Adipocyte (in vitro differentiated cells): Measurements from ENCODE around the gene RERE.

ENCODE experiments used
- DNase-seq: peaks from one replicate; pipeline ENCODE4 v3.0.0-alpha.2; 2015; ENCODE audit warnings: low read depth
- H3K27me3 ChIP-seq: replicated peaks from 2 replicates; pipeline ENCODE4 v1.7.0; 2013; ENCODE audit warnings: mild to moderate bottlenecking, low read length, moderate library complexity; ENCODE audit not compliant: control insufficient read depth, insufficient read depth
- H3K36me3 ChIP-seq: 2 replicates; pipeline ENCODE4 v1.7.0; 2013; ENCODE audit warnings: low read length, mild to moderate bottlenecking, moderate library complexity; ENCODE audit not compliant: control insufficient read depth, insufficient read depth, severe bottlenecking
- H3K4me1 ChIP-seq: 2 replicates; pipeline ENCODE4 v1.7.0; 2013; ENCODE audit warnings: mild to moderate bottlenecking, low read length, moderate library complexity; ENCODE audit not compliant: control insufficient read depth, insufficient read depth
- H3K4me3 ChIP-seq: 2 replicates; pipeline ENCODE4 v1.7.0; 2013; ENCODE audit warnings: mild to moderate bottlenecking, low read length, moderate library complexity
- H3K9ac ChIP-seq: 2 replicates; pipeline ENCODE4 v1.7.0; 2013; ENCODE audit warnings: mild to moderate bottlenecking, low read length, moderate library complexity
- H3K9me3 ChIP-seq: 2 replicates; pipeline ENCODE4 v1.7.0; 2013; ENCODE audit warnings: mild to moderate bottlenecking, low read length, moderate library complexity; ENCODE audit not compliant: control insufficient read depth

Gene RERE

DNA sequence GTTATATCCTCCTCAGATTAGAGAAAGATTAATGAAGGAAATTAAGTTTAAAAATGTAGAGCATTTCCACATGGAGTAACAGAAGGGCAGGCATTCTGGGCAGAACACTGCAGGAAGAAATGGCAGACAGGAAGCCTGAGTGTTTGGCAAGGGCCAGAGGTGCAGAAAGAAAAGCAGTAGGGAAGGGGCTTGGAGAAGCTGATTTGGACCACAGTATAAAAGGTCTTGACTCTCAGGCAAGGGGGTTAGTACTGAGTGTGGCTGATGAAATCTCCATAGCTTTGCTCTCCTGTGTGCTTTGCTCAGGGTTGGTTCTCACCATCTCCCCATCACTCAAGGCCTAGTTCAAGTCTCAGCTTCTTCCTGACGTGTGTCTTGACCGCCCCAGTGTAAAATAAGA lies 419.4 kb downstream of the RERE start:
- peak overlapping the region; percentile 76 for H3K9ac ChIP-seq
- H3K4me1 ChIP-seq, result peaks cover 55% of the 10 kb centered on the region
- peak overlapping the region; percentile 56 for H3K4me3 ChIP-seq
- no peak for DNase-seq
- no peaks in the 10 kb centered on the region for H3K9me3 ChIP-seq
- peaks cover 69% of the 10 kb centered on the region for H3K36me3 ChIP-seq
- H3K27me3 ChIP-seq, result no peaks in the 10 kb centered on the region

DNA sequence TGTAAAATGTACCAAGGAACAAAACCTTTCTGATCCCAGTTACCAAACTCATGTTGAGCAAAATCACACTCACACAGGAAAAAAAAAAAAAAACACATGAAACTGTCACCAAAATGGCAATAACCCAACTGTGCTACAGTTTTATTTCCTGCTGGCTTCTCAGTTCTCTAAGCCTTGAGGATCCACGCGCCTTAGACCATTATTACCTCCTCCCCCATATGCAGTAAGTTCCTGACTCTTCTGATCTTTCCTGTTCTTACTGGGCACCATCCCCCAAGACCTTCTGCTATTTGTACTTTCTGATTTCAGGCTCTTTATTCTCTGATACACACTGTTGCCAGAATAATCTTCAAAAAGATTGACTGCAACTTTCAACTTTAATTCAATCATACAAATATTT lies 419.9 kb downstream of the RERE start:
- DNase-seq, result no peak
- Histone ChIP-seq H3K36me3 (peaks cover 71% of the 10 kb centered on the region), H3K9ac (peak overlapping the region; percentile 76), H3K9me3 (no peaks in the 10 kb centered on the region), H3K4me1 (peaks cover 61% of the 10 kb centered on the region), H3K4me3 (peak overlapping the region; percentile 56), H3K27me3 (no peaks in the 10 kb centered on the region)

DNA sequence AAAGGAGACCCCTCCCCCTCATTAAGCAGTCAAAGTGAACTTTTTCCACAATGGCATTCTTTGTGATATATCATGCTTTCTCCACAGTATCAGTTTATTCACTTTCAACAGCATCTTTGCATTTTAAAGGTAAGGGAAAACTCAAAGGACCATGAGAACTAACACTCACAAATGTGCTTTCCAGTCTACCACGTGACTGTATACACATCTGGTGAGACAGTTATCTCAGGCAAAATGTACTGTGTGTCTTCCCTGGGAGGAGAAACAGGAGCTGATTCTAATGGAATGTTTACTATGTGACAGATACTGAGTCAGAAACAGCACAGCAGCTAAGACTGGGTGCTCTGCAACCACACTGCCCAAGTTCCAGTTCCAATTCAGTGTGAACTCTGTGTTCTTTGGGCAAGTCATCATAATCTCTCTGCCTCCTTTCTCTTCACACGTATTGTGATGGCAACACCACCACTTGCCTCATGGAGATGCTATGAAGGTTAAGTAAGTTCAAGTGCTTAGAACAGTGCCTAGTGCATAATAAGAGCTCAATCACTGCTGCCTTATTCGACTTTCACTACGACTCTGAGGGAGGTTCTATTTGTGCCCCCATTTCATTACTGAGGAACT lies 420.5 kb downstream of the RERE start:
- H3K36me3 ChIP-seq, result peaks cover 68% of the 10 kb centered on the region
- peak; percentile 80 for DNase-seq

DNA sequence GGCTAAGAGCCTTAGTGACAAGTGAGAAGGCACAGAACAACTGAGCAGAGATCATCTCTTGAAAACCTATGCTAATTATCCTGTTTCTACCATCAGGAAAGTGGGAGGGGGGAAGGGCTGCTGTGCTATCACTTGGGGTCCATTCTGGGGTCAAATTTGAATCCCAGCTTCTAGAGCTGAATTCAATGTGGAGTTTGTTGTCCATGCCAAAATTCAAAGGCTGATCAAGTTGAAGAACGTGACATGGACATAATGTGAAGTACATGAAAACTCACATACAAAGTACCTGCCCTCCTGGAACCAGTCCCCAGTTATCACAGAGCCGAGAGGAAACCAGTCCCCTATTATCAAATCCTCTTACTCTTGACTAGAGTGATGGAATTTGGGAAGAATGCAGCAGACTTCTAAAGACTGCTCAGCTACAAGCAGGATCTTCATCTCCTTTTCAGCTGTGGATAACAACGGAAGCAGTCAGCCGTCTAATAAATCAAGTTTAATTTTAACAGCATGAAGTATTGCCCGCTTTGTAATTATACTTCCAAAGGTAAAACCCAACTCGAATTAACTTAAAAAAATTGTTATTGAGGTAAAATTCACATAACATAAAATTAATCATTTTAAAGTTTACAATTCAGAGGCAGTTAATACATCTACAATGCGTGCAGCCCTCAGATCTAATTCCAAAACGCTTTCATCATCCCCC lies 421.2 kb downstream of the RERE start:
- Histone ChIP-seq H3K9ac (peak overlapping the region; percentile 80), H3K27me3 (no peaks in the 10 kb centered on the region), H3K4me1 (peaks cover 74% of the 10 kb centered on the region), H3K4me3 (peak overlapping the region; percentile 30), H3K36me3 (peaks cover 65% of the 10 kb centered on the region), H3K9me3 (no peaks in the 10 kb centered on the region)
- peak; percentile 31 for DNase-seq

More for the DNA sequence above, 420.5 kb downstream of the RERE start:
- H3K9ac ChIP-seq, result peak overlapping the region; percentile 80
- H3K9me3 ChIP-seq, result no peaks in the 10 kb centered on the region
- no peaks in the 10 kb centered on the region for H3K27me3 ChIP-seq
- H3K4me3 ChIP-seq, result peak overlapping the region; percentile 56
- peaks cover 67% of the 10 kb centered on the region for H3K4me1 ChIP-seq

DNA sequence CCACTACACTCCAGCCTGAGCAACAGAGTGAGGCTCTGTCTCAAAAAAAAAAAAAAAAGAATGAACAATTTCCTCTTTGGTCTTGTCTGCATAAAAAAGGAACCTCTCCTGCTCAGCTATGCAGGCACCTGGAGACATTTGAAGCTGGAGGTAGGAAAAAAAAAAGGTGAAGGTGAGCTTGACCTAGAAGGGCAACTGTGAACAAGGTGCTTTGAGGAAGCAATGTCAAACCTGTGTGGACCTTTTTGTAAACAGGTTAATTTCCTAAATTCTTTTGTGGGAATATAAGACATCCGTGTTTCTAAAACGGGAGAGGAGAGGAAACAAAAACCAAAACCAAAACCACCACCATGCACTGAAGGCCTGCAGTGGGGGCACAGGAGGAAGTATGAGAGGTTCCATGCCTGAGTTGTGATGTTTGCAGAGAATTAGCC lies 422.0 kb downstream of the RERE start:
- Histone ChIP-seq H3K36me3 (peaks cover 66% of the 10 kb centered on the region), H3K9me3 (no peaks in the 10 kb centered on the region), H3K4me1 (peaks cover 75% of the 10 kb centered on the region), H3K27me3 (no peaks in the 10 kb centered on the region), H3K9ac (peak overlapping the region; percentile 80), H3K4me3 (no peak overlapping the region)
- DNase-seq, result no peak

DNA sequence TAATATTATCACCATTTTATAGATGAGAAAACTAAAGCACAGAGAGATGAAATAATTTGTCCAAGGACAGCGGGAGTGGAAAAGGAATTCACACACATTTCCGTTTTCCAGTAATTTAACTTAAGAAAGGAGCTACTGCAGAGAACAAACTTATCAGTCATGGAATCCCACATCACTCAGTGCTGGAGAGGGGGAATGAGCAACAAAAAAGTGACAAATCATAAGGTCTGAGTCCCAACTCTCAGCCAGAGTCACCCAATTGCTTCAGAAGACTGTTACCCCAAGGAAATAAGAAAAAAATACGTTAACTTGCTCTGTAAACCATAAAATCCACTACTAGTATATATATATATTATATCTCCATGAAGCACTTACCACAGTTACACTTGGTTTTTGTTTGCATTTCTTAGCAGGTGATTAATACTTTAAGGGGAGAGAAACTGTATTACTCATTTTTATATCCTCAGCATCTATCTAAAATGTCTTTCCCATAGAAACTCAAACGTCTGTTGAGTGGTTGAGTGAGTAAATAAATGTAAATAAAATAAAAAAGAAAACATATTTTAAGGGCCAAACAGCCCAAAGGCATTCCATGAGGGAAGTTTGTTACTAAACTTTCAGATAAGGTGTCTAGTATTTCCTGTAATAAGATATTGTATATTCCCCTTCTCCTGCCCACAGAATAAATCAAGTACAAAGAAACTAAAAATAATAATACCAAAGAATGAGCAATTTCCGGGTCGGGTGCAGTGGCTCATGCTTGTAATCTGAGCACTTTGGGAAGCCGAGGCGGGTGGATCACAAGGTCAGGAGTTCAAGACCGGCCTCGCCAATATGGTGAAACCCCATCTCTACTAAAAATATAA lies 422.8 kb downstream of the RERE start:
- no peaks in the 10 kb centered on the region for H3K9me3 ChIP-seq
- H3K4me3 ChIP-seq, result no peak overlapping the region
- H3K4me1 ChIP-seq, result peaks cover 75% of the 10 kb centered on the region
- H3K36me3 ChIP-seq, result peaks cover 65% of the 10 kb centered on the region
- no peaks in the 10 kb centered on the region for H3K27me3 ChIP-seq
- no peak overlapping the region for H3K9ac ChIP-seq
- peak; percentile 69 for DNase-seq

DNA sequence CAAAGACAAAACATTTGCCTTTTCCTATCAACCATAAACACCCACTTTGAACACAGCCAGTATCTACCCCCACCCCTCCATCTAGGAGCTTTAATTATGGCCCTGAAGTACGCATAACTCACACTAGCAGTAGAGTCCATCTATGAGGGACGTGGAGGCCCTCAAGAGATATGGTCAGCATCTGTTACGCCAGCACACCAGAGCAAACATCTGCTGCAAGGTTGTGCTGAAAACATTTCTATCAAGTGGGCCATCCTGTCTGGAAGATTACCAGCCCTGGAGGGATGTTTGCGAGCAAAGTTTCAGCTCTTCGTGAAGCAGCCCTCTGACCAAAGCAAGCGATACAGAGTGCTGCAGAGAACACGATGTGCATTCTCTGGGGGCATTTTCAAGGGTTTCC lies 424.9 kb downstream of the RERE start:
- H3K9me3 ChIP-seq, result no peaks in the 10 kb centered on the region

DNA sequence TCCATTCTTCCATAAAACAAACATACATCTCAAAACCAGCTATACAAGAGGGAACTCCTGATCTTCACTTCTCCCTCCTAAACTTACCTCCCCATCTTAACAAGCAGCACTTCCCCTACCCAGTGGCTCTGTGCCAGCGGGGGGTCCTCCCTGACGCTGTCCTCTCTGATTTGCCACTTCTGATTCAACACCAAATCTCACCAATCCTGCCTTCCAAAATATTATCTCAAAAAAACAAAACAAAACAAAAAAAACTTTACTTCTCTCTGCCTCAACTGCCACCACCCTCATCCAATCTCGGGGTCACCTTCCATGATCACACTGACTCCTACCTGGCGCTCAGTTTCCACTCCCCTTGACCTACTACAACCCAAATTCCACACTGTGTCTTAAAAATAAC lies 426.7 kb downstream of the RERE start:
- Histone ChIP-seq H3K4me1 (peaks cover 56% of the 10 kb centered on the region), H3K4me3 (no peak overlapping the region), H3K36me3 (peaks cover 62% of the 10 kb centered on the region), H3K27me3 (no peaks in the 10 kb centered on the region), H3K9me3 (no peaks in the 10 kb centered on the region), H3K9ac (no peak overlapping the region)
- DNase-seq, result no peak

More for the DNA sequence above, 424.9 kb downstream of the RERE start:
- Histone ChIP-seq H3K9ac (peak overlapping the region; percentile 18), H3K4me3 (no peak overlapping the region), H3K4me1 (peaks cover 58% of the 10 kb centered on the region), H3K36me3 (peaks cover 65% of the 10 kb centered on the region), H3K27me3 (no peaks in the 10 kb centered on the region)
- DNase-seq, result no peak

DNA sequence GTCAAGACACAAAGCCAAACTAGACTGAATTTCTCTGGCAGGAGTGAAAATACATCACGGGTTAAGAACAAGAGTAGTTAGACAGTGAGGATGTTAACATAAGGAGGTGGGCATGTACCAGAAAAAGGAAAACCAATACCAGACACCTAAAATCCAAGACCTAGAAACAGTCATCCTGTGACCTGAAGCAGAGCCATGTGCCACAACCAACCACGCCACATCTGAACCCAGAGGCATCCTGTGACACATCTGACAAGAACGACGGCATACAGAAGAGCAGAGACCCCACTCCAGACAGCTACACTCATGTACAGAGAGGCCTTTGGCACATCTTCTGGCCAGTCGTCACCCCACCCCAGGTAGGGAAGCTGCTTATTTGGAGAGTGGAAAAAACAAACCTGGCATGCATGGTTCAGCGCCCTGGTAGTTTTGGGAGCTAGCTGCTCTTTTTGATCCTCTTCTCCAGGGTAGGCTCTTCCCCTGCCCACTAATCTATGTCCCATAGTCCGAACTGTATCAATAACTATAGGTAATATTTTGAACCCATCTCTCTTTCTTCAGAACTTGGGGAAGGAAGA lies 427.4 kb downstream of the RERE start:
- Histone ChIP-seq H3K27me3 (no peaks in the 10 kb centered on the region), H3K36me3 (peaks cover 62% of the 10 kb centered on the region)
- DNase-seq, result no peak

DNA sequence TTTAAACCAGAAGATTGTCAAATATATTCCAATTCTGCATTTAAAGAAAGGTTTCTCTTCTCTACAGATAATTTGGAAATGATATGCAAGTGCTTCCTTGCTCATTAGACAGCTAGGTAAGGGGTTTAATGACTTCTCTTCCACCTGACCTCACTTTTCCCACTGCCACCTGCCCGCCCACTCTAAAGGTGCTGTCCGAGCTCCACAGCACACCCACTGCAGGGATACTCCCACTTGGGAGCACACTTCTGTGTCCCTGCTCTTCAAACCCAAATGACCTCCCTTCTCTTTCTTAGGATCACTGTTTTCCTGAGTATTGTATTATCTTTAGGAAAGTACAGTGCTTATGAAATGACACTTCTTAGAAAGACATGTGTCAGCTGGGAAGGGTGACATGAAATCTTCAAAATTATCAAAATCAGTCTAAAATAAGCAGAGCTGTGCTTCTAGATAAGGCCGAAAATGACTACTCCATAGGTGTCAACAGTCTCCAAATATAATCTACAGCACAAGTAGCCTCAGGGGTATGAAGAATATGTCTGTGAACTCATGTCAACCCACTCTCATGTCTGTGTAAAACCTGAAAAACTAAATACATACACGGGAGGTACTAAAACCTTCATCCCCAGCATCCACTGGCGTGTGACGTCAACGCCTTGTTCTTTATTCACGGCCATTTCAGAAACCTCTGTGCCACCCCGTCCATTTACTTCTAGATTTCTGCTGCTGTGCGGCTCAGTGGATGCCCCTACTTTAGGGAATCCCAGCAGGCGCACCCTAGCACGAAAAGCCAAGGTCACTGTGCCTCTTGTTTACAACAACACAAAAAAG lies 428.5 kb downstream of the RERE start:
- no peak for DNase-seq
- Histone ChIP-seq H3K4me1 (peaks cover 48% of the 10 kb centered on the region), H3K27me3 (no peaks in the 10 kb centered on the region), H3K9ac (no peak overlapping the region), H3K4me3 (no peak overlapping the region), H3K36me3 (peaks cover 64% of the 10 kb centered on the region), H3K9me3 (no peaks in the 10 kb centered on the region)

More for the DNA sequence above, 427.4 kb downstream of the RERE start:
- H3K9me3 ChIP-seq, result no peaks in the 10 kb centered on the region
- H3K4me1 ChIP-seq, result peaks cover 50% of the 10 kb centered on the region
- H3K4me3 ChIP-seq, result no peak overlapping the region
- H3K9ac ChIP-seq, result no peak overlapping the region
